Activated CD4-positive, alpha-beta T cell treated with anti-CD3 and anti-CD28 coated beads, Interleukin-2, amount 50 U/mL, for 16 hours (primary cell): ENCODE data around the gene GALNT9.

Source experiments
- DNase-seq: peaks from one replicate; pipeline ENCODE4 v3.0.0-alpha.2; 2020

GALNT9 gene

DNA sequence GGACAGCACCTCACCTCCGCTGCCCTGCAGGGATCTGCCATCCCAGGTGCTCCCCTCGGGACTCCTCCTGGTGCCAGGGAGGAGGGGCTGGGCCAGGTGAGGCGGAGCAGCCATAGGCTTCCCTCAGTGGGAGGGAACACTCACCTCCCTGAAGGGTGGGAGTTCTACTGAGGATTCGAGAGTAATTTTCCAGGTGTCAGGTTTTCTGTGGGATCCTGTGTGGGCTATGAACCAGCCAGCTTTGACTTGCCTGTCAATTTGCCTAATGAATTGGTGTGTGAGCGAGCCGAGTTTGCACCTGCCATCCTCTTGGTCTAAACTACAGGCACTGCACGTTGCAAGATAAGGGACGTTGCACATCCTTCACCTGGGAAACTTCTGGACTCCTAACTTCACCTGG, 134.8 kb downstream of the GALNT9 start:
- DNase-seq = no peak

DNA sequence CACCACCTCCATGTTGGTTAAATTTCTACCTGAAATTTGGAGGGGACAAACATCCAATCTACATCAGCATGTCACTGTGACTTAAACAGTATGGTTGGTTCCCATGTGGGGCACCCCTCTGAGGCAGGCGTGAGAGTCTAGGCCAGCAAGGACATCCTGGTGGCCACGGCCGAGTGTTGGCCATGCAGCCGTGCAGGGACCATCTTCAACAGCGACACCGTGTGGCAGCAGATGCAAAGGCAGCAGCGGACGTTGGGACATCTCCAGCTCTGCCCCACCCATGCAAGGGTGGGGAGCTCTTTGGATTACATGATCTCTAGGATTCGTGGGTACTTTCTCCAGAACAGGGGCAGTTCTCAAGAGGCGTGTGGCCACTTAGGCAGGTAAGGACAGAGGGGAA, 135.3 kb downstream of the GALNT9 start:
- DNase-seq = no peak

DNA sequence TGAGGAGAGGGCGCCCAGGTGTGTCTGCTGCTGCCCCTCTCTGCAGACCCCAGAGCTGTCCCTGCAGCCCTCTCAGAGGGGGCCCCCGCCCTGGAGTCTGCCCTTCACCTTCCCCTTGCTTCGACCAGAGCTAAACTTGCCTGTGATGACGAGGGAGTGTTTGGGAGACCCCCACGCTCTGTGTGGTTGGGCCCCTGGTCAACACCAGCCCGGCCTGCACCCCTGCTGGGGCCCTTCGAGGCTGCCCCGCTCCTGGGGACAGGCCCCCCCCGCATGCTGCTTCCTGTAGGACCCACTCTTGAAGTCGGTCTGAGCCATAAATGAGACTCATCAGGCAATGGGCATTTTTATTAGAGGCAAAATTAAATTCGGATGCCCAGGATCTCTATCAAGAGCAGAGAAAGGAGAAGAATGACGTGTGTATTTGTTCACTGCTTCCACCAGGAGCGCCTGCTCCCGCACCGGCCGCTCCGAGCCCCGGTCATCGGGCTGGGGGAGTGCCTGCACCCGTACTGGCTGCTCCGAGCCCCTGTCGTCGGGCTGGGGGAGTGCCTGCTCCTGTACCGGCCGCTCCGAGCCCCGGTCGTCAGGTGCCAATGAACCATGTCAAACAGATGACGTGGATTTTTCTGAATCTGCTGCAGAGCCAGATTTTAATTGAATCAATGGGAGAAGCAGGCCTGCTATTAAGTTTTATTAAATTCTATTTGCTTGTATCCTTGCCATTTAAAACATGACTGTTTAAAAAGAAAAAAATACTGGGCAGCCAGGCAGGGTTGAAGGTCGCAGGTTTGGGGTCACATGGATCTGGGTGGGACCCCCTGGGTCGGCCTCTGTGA, 137.5 kb downstream of the GALNT9 start:
- DNase-seq = no peak

DNA sequence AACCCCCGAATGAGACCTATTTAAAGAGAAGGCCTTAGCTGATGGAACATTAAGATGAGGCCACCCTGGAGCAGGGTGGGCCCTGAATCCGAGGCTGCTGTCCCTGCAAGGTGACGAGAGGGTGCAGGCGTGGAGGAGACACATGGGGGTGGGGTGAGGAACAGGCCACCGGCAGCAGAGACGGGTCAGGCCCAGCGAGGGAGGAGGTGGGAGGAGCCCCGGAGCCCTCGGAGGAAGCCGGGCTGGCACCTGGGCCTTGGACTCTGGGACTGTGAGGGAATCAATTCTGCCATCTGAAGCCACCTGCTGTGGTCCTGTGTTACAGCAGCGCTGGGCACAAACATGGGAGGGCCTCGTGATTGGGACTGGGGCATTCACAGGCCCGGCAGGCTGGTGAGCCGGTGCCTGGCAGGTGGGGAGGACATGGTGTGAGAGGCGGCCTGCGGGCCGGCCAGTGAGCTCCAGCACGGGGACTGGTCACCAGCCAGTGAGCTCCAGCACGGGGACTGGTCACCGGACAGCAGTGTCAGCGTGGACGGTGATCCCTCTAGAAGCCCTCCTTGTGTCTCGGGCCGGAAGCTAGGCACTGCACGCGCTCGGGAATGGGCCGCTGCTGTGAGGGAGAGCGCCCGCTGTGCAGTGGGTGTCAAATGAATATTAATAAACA, 138.4 kb downstream of the GALNT9 start:
- no peak for DNase-seq

DNA sequence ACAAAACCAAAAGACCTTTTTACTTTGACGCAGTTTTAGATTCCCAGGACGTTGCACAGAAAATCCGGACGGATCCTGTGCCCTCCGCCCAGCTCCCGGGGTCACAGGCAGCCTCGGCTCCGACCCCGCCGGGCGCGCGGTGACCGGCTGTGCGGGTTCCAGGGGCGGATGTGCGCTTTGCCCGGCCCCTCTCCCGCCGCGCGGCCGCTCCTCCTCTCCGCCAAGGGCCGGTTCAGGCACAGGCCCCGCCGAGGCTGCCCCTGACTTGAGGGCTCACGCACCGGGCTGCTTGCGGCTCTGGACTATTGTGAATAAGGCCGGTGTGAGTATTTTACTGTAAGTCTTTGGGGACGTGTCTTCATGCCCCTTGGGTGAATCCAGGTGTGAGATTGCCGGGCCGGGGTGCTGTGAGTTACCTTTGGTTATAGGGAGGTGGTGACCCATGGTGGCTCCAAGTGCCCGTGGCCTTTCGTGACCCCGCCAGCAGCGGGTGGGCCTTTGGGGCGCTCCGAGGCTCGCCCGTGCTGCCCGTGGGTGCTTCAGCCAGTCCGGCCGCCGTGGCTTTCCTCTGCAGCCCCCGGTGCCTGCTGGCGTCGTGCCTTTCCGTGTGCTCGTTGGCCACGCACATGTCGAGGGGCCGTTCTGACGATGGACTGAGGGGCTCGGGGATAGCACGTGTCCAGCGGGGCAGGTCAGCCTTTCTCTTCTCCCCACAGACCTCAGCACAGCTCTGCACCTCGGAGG, 139.2 kb downstream of the GALNT9 start:
- no peak for DNase-seq

DNA sequence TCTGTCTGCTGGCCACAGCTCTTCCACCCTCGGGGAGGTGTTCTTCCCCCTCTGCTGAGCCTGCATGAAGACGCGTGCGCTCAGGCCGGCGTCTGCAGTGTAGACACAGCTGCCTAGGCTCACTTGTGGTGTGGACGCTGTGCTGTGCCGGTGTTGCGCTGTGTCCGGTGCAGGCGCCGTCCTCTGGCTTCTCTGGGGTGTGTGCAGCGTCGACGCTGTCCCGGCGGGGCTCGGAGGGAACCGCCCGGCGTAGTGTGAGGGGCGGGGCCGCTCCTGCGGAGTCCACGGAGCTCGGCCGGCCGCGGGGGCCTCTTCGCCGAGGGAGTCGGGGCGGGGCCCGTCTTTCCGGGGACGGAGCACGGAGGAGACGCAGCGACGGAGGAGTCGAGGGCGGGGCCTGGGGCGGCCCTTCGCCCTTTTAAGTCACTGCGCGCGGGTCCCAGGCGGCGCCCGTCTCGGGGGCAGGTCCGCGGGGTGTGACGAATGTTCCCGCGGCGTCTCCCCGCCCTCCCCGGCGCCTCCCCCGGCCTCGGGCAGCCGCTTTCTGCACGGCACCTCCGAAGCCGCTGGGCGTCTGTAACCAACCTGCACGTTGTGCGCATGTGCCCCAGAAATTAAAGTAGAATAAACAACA, 139.9 kb downstream of the GALNT9 start:
- peak; percentile 95 for DNase-seq

DNA sequence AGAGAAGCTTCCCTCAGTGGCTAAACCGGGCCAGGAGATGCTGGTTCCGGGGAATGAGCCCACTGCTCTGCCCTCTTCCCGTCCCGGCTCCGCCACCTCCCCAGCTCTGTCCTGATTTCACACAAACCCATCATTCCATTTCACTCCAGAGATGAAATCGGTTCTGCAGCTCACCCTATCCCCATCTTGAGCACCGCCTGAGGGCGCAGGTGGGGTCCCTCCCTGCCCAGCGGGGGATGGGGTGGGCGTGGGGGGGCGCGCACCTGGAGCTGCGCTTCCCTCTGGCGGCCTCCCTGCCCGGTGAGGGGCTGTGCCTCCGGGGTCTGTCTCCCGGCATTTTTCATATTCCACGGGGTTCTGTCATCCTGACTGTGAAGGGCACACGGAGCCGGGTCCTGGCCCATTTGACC, 140.5 kb downstream of the GALNT9 start:
- DNase-seq = no peak

DNA sequence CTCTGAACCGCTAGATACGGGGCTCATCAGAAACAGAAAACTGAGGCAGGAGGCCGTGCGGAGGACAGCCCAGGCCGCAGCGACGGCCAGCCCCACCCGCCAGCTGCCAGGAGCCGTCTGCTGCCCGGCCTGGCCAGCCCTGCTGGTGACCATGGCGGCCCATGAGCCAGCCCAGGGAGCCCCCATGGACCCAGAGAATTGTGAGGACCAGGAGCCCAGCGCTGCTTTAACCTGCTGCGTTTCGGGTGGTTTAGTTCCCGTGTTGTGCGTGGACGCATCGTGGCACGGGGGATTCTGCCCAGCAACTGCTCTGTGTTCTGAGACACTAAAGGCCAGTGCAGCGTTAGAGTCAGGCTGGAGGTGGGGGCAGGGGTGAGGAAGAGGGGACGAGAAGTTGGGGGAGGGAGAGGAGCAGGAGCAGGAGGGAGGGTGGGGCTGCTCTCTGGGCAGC, 140.9 kb downstream of the GALNT9 start:
- DNase-seq = no peak

DNA sequence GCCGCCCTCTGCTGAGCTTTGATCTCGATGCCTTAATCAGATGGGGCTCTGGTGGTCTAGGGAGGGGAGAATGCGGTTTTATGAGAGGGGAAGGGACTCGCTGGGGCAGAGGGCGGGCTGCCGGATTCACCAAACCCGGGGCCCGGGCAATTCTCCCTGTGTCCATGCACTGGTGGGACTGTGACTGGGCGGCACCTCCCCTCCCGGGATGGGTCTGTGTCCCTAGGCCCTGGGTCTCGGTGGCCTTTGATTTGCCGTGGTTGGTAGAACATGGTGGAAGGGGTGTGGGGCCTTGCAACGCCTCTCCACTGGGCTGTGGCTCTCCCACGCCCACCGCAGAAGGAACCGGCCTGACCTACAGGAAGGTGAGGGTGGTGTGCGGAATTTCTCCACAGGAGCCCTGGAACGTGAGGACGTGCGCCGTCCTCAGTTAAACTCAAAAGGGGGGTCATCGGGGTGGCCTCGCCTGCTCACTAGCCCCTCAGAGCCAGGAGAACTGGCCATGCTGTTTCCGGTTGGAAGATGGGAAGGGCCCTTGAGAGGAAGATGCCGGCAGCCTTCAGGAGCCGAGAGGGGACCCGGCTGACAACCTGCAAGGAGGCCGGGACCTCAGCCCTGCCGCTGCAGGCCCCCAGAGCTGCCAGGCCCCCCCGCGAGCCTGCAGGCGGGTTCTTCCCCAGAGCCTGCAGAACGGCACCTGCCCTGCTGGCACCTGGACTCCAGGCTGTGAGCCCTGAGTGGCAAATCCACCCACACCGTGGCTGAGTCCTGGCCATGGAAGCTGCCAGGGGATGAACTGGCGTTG, 141.5 kb downstream of the GALNT9 start:
- DNase-seq = no peak

DNA sequence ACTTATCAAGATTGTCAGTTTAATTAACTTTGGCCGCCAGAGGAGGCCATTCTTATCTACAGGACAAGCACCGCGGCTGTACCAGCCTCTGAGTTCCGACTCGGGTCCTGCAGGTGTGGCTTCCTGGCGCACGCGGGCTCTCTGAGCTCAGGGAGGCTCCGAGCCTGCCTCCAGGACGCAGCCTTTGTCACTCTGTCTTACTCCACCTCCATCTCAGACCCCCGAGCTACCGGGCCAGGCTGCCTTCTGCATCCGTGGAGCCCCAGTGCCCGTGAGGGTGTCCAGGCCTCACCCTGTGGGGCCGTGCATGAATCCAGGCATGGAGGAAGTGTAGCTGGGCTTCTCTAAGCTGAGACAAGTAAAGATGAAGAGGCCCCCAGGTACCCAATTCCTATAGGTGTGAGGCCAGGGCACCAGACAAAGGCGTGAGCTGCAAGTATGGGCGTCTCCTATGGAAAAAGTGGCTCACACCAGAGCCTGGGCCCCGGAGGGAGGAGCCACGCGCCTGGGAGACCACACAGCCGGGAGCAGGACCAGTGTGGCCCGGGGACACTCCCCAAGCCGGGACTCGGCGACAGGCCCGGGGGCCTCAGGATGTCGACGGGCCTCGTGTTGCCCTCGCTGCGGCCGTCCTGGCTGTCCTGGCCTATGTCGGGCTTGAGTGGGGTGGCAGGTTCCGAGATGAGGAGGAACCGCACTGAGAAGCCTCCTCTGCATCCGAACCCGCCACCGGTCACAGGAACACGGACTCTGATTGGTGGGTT, 142.3 kb downstream of the GALNT9 start:
- no peak for DNase-seq

DNA sequence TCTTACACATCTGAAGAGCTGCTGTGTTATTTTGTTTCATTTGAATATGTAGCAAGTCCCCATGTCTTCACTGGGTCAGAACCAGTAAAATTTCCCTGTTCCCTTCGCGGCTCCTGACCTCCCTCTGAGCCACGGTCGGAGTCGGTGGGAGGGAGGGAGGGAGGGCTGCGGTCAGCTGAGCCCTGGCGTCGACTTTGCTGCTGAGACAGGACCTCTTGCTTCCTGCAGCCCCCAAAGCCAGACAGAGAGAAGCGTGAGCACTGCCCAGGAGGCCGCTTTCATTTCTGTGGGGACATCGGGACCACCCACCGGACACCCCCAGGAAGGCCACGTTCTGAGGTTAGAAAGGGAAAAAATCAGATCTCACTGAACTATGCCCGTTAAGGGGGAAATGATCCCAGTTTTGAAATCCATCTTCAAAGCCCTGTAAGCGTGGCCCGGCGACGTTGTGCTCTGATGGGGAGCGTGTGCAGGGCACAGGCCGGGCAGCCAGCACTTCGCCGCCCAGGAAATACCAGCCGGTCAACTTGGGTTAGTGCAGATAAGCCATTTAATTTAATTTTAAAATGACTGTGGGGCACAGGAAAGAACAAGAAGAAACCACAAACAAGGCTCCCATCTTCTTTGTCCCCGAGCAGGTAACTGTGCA, 143.1 kb downstream of the GALNT9 start:
- DNase-seq = no peak

DNA sequence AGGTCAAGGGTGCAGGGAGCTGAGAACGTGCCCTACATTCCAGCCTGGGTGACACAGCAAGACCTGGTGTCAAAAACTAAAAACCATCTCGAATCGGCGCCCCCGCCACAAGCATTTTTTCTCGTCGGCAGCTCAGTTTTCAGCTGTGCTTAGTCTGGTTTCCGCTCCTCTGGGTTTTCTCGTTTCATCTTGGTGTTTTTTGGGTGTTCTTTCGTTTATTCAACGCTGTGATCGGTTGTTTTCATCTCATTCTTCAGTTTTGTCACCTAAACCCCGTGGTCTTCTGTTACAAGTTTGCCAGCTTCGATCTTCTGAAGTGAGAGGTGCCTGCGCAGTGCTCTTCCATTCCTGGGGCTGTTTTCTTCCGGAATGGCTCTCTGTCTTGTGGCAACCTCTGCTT, 143.7 kb downstream of the GALNT9 start:
- peak; percentile 21 for DNase-seq

DNA sequence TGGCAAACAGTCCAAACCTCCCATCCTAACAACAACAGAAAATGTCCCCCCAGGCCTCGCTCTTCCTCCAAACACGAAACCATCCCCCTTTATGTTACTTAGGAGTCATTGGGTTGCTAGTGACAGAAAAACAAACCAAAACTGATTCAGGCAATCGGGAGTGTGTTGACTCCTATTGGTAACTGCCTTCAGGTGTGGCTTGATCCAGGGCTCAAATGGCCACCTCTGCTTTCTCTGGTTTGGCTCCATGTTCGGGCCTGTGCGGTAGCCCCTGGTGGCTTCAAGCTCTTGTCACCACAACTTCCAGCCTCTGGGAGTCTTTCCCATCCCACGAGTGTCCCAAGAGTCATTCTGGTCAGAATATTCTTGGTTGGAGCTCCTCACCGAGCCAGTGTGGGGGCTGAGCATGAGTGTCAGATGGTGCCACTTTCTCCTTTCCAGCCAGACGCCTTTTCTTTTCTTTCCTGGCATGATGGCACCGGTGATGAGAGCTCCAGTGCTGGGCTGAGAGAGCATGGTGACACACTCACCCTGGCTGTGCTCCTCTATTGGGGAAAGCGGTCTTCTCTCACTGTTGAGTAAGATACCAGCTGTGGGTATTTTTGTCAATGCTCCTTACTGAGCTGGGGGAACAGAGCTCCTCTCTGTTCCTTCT, 146.6 kb downstream of the GALNT9 start:
- no peak for DNase-seq

DNA sequence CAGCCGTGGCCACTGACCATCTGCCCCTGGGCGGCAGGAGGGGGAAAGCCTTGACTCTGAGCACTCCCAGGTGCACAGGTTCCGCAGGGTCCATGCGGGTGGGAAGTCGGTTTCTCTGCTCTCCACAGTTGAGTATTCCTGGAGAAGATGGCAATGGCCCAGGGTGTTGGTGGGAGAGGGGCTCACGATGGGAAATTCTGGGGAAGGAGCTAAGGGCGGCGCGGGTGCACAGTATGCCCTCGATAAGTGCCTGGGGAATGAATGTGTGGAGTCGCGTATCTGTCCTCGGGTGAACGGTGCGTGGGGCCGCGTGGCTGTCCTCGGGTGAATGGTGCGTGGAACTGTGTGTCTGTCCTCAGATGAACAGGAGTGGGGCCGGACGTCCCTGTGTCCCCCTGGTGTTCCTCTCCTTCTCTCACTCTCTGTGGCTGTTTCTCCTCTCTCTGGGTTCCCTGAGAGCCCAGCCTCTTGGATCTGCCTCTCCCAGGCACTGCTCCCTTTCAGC, 147.1 kb downstream of the GALNT9 start:
- no peak for DNase-seq

DNA sequence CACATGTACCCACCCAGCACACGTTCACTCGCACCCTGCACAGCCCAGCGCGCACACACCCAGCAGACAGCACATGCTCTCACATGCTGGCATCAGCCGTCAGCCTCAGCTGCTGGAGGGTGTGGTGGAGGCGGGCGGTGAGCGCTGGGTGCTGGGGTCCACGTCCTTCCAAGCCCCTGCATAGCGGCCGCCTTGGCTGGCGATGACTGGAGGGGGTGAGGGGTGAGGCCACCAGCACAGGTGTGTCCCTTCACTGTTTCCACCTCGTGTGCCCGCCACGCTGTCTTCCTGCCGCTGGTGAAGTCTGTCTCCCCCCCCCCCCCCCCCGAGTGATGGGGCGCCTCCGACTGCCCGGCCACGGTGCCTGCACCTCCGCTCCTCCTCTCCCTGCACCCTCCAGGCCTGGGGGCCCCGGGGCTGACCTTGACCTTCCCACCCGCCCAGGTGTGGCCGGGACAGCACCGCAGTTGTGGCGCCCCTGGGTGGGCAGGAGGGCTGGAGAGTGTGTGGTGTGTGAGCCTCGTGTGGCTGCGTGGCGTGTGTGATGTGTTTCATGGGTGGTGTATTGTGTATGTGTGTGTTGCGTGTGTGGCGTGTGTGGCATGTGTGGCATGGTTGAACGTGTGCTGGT, 147.7 kb downstream of the GALNT9 start:
- no peak for DNase-seq

DNA sequence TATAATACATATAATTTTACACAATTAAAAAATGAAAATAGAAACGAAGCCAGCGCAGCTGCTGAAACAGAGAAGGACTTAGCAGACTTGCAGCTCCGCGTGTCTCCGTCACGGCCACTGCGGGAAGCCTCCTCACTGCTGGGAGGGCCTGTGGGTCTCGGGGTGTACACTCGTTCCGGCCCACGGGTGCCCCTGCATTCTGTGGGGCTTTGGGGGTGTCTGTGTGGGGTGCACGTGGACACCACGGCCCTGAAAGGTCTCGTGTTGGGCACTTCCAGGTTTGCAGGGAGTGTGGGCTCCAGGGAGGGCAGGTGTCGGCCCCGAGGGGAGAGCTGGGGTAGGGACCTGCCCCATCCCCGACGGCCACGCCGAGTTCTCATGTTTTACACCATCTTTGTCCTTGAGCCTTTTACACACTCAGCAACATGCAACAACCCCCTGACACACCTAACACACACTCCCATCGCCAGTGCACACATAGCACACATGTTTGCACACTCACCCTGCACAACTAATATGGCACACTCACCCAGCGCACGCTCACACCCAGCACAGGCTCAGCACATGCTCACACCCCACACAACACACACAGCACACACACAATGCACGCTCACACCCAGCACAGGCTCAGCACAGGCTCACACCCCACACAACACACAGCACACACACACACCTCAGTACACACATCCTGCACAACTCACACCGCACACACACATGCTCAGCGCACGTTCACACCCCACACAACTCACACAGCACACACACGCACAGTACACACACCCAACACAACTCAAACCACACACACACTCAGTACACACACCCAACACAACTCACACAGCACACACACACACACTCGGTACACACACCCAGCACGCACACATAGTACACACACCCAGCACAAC, 148.5 kb downstream of the GALNT9 start:
- DNase-seq = no peak

DNA sequence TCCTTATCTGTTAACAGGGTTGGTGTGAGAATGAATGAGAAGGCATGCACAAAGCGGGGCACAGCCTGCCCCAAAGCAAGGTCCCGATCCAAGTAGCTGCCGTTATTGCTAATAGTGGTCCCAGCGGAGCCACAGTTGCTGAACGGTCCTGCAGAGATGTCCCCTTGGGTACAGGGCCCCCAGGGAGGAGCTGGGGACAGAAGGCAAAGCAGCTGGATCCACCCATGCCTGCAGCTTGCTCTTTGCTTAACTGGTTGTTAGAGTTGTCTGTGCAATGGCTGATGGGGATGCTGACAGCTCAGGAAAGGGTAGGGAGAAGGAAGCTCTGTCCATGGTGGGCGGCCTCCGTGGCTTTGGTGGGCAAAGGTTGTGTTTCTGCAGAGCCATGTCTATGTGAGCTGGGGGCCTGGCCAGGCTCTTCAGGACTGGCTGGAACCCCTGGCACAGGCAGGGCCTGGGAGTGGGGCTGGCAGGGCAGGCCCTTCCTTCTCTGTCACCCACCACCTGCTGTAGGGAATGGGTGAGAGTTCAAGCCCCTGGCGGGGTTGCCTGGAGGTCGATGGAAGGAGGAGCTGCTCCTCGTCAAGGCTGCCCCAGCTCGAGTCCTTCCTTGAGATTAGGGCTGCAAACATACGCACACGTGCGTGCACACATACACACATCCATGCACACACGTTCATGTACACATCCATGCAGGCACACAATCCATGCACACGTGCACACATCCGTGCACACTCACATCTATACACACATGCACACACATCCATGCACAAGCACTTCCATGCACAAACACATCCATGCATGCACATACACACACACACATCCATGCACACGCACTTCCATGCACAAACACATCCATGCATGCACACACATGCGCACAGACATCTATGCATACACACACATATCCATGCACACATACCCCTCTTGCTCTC, 149.7 kb downstream of the GALNT9 start:
- DNase-seq = no peak
